GM18951 (cell line): ENCODE data around the gene PTPN7.
"Not testable (repeated sequence)": the region's sequence is repeated elsewhere in the genome, so short reads cannot be mapped to it uniquely, and the experiment has no call there.

Experiments
- POLR2A ChIP-seq: IDR thresholded peaks from 4 replicates; pipeline ENCODE4 v1.6.1; 2011; ENCODE audit warnings: mild to moderate bottlenecking; ENCODE audit not compliant: insufficient read length, insufficient read depth; ENCODE audit errors: extremely low read depth
- in situ Hi-C: fragments of 300-500 bp; cut with MboI; formaldehyde crosslinking; loops from one replicate; pipeline ENCODE4 v1.12.0; 2022; ENCODE audit warnings: low sequenced_read_pairs, mixed read lengths, inconsistent platforms; ENCODE audit not compliant: unreplicated experiment

PTPN7 gene

GRCh38 chr1:202187041-202187671 lies 26.8 kb upstream of the PTPN7 start:
- TF ChIP-seq POLR2A: no peak
- in situ Hi-C loops: no loop called here

GRCh38 chr1:202186327-202186726 lies 25.9 kb upstream of the PTPN7 start:
- no peak for TF ChIP-seq POLR2A

DNA sequence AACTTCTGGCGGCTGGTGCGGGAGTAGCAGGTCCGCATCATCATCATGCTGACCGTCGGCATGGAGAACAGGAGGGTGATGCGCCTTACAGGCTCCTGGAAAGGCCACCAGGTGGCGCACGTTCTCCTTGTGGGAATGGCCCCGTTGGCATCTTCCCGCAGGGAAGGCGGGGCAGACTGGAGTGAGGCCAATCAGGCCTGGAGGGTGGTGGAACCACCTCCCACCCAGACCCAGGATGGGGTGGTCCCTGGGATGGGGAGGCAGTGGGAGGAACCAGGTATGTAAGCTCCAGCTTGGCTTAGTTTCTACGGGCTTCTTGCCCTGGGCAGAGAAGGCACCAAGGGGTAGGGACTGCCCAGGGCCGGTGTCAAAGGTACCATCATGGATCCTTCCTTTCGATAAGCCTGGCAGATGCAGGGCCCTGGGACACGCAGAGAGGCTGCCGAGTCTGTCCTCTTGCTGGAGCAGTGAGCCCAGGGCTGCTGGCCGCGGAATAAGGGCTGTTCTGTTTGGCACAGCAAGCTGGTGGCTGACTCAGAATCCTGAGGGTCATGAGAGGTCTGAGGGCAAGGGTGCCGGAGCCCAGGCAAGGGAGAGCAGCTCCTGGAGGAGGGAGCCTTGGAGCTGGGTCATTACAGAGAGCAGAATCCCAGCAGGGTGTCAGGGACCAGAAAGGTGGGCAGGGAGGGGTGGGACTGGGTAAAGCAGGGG lies 24.5 kb upstream of the PTPN7 start:
- TF ChIP-seq POLR2A: no peak
- in situ Hi-C loops: no loop called here

More at GRCh38 chr1:202186327-202186726, 25.9 kb upstream of the PTPN7 start:
- in situ Hi-C loops: no loop called here

DNA sequence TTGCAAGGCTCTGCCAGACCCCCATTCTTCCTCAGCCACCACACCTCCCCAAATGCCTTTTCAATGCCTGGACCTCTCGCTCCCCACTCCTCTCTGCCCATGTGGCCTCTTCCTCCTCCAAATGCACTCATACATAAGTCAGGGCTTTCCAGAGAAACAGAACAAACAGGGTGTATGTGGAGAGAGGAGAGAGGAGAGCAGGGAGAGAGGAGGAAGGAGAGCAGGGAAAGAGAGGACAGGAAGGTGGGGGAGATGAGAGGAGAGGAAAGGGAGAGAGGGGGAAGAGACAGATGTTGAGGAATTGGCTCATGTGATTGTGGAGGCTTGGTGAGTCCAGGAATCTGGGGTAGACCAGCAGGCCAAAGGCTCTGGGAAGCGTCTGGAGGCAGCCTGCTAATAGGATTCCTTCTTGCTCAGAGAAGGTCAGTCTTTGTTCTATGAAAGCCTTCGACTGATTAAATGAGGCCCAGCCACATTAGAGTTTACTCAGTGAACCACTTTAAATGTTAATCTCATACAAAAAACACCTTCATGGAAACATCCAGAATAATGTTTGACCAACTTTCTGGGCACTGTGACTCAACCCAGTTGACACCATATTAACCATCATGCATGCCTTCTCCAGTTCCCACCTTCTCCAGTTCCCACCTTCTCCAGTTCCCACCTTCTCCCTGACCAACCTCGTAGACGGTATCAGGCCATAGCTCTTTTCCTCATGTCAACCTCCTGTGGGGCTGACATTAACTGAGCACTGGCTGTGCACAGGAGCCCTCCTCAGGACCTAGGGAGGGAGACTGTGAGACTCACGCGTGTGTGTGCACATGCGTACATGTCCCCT lies 21.9 kb upstream of the PTPN7 start:
- TF ChIP-seq POLR2A: no peak
- in situ Hi-C loops: no loop called here

DNA sequence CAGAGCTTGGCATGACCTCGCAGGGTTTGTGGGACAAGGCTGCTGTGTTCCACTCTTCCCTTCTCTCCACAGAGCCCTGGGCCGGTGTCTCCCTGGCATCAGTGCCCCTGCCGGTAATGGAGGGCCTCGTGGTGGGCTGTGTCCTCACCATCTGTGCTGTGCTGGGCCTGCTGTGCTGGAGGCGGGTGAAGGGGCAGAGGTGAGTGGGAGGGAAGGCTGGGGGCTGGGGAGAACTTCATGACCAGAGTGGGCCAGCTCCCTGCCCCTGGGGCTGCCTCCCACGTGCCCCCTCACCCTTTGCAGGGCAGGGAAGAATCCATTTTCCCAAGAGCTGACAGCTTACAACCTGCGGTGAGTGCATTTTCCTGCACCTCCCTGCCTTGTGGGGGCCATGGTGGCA lies 21.2 kb upstream of the PTPN7 start:
- in situ Hi-C loops: no loop called here
- TF ChIP-seq POLR2A: no peak

GRCh38 chr1:202180751-202181139 lies 20.3 kb upstream of the PTPN7 start:
- in situ Hi-C loops: not testable (repeated sequence)

DNA sequence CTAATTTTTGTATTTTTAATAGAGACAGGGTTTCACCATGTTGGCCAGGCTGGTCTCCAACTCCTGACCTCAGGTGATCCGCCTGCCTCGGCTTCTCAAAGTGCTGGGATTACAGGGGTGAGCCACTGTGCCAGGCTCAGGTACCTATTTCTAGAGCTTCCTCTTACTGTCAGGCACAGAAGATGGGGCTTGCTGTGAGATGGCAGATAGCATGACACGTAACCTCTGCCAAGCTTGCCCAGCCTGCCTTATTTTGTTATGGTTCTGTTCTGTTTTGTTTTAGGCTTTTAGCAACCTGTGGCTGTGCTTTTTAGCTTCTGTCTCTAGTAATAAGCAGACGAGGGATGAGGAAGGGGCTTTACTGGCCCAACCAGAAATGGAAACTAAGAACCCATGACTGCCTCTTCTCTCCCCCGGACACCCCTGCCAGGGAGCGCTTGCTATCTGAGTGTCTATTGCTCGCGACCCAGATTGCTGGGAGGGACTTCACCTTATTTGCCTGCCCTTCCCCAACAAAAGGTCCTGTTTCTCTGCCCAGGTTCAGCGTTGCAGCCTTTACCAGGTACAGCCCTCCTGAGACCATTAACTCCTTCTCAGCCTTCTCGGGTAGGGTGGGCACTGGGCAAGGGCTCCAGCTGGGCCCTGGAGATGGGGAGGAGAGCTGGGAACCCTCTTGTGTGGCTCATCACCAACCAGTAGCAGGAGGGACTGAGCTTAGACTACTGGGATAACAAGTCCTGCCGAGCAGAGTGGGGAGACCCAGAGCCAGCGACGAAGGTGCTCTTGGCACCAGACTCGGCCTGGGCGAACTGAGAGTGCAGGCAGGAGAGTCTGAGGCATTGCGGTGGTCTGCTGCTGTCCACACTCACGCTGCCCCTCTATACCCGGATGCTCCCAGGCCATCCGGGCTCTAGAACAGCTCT lies 19.7 kb upstream of the PTPN7 start:
- in situ Hi-C loops: no loop called here

DNA sequence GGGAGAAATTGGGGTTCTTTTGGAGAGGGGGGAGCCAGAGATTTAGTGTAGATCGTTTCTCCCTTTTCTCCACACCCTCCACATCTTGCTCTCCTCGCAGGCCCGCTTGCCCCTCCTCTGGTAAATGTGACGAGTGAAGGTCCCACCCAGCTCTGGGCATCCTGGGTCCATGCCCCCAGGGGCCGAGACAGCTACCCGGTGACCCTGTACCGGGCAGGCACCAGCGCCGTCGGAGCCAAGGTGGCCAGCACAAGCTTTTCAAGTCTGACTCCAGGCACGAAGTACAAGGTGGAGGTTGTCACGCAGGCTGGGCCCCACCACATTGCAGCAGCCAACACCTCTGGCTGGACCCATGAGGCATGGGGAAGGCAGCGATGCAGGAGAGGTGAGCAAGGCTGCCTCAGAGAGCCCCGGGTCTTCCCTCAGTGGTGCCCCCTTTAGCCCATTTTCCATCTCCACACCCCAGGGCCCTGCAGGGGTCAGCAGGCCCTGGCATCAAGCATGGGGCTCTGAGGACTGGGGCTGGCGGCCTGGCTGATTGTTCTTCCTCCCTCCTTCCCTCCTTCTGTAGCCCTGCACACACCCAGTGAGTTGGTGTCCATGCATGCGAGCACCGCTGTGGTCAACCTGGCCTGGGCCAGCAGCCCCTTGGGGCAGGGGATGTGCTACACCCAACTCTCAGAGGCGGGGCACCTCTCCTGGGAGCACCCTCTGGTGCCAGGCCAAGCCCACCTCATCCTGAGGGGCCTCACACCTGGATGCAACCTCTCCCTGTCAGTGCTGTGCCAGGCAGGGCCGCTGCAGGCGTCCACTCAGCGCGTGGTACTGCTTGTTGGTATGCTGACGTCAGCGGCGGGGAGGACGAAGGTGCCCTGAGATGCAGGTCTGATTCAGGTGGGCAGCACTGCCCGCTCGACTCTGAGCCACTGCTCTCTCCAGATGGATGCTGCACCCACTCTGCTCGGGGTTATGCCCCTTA lies 16.8 kb upstream of the PTPN7 start:
- in situ Hi-C loops: no loop called here
- TF ChIP-seq POLR2A: no peak

More for the DNA sequence above, 19.7 kb upstream of the PTPN7 start:
- TF ChIP-seq POLR2A: no peak

- in situ Hi-C loops: no loop called here
- TF ChIP-seq POLR2A: no peak
Measured at GRCh38 chr1:202173993-202174392, 13.6 kb upstream of the PTPN7 start.

DNA sequence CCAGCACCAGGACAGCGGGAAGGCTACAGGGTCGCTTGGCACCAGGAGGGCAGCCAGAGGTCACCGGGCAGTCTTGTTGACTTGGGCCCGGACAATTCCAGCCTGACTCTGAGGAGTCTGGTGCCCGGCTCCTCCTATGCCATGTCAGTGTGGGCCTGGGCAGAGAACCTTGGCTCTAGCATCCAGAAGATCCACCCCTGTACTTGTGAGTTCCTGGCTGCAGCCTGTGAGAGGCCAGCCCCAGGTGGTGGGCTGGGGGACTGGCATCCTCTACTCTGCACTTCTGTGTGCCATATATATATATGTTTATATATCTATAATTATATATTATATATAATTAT lies 11.6 kb upstream of the PTPN7 start:
- in situ Hi-C loops: no loop called here

DNA sequence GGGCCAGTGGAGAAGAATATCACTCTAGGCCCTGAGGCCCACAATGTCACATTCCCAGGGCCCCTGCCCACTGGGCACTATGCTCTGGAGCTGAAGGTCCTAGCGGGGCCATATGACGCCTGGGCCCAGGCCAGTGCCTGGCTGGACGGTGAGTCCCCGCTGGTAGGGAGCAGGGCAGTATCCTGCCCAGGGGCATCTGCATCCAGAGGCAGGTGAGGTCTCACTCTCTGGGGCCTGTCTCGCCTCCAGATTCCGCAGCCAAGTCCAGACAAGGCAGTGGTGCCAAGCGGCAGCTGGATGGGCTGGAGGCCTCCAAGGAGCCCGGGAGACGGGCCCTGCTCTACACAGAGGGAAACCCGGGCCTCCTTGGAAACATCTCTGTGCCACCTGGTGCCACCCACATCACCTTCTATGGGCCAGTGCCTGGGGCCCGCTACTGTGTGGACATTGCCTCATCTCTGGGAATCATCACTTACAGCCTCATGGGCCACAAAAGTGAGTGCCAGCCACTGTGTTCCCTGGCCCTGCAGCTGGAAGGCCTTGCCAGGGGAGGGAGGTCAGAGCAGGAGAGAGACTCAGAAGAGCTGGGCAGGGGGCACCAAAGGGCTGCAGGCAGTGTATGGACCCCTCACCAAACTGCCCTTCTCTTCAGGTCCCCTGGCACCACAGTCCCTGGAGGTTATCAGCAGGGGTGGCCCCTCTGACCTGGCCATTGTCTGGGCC lies 11.1 kb upstream of the PTPN7 start:
- in situ Hi-C loops: no loop called here
- TF ChIP-seq POLR2A: no peak

More for the DNA sequence above, 11.6 kb upstream of the PTPN7 start:
- TF ChIP-seq POLR2A: no peak
